GM12878 (cell line): ENCODE data around the gene WNT5B. TPM values are rescaled to one million over a fixed set of nuclear protein-coding genes. Genes with fewer than 3 reads are reported as not detected.

Source experiments
- CEBPB ChIP-seq, 2 experiments: fragments of 150-350 bp in 1 of 2; IDR thresholded peaks; 2 replicates each; pipeline ENCODE4 v1.6.1; 2012 to 2014; ENCODE audit warnings: low read depth in 2 of 2, low read length in 2 of 2, borderline replicate concordance in 1 of 2, inconsistent platforms in 1 of 2
- CTCF ChIP-seq, 3 experiments: IDR thresholded peaks in 2 of 3; conservative IDR thresholded peaks in 1 of 3; 2 replicates each; pipeline ENCODE4 v1.5.1; 2011; ENCODE audit warnings: low read depth in 3 of 3, low read length in 3 of 3, mild to moderate bottlenecking in 3 of 3, control low read depth in 2 of 3, moderate library complexity in 2 of 3, inconsistent platforms in 1 of 3, mixed read lengths in 1 of 3; ENCODE audit not compliant: control insufficient read depth in 2 of 3, insufficient read depth in 1 of 3; ENCODE audit errors: extremely low read depth in 1 of 3
- CUX1 ChIP-seq: IDR thresholded peaks from 2 replicates; pipeline ENCODE4 v1.6.1; 2012; ENCODE audit warnings: improper control_type of control experiment, low read depth, low read length; ENCODE audit not compliant: insufficient replicate concordance
- FOXM1 ChIP-seq: IDR thresholded peaks from 2 replicates; pipeline ENCODE4 v1.6.1; 2012; ENCODE audit warnings: low read depth, mild to moderate bottlenecking, inconsistent platforms, low read length, moderate library complexity
- HCFC1 ChIP-seq: fragments of 150-350 bp; IDR thresholded peaks from 2 replicates; pipeline ENCODE4 v1.6.1; 2014; ENCODE audit warnings: low read length
- HDAC6 ChIP-seq: fragments of 200-600 bp; sonication (generic); IDR thresholded peaks from one replicate; pipeline ENCODE4 v1.8.0; 2017; ENCODE audit warnings: antibody characterized with exemption; ENCODE audit not compliant: unreplicated experiment
- HDGF ChIP-seq: fragments of 450-650 bp; IDR thresholded peaks from 2 replicates; pipeline ENCODE4 v1.6.1; 2016; ENCODE audit warnings: antibody characterized with exemption
- SIX5 ChIP-seq: IDR thresholded peaks from 2 replicates; pipeline ENCODE4 v1.6.1; 2011; ENCODE audit warnings: mild to moderate bottlenecking, low read depth, low read length, moderate library complexity; ENCODE audit not compliant: severe bottlenecking
- SMARCA5 ChIP-seq: fragments of 450-650 bp; IDR thresholded peaks from 2 replicates; pipeline ENCODE4 v1.6.1; 2017; ENCODE audit warnings: mild to moderate bottlenecking
- SUPT20H ChIP-seq: IDR thresholded peaks from 2 replicates; pipeline ENCODE4 v1.6.1; 2011; ENCODE audit warnings: low read depth, mild to moderate bottlenecking, low read length, moderate library complexity, borderline replicate concordance; ENCODE audit not compliant: control insufficient read depth
- polyA plus RNA-seq, 11 experiments: library from polyadenylated mRNA; depleted of rRNA in 4 of 11; unstranded in 6 of 11; stranded (reverse) in 5 of 11; fragments of >200 nt; fragmentation: Nextera tagmentation in 4 of 11; fragmentation: Illumina TruSeq in 1 of 11; extraction: Ambion mirVana in 4 of 11; extraction: Trizol in 1 of 11; gene quantifications; 1 replicate in 1 of 11; 2 replicates in 10 of 11; pipeline versions ENCODE4 v1.2.1 to v1.2.3, GENCODE V29; 2011 to 2016; ENCODE audit warnings: inconsistent platforms in 2 of 11, missing spikeins in 2 of 11, low read depth in 1 of 11
- total RNA-seq, 4 experiments: library from RNA; depleted of rRNA in 3 of 4; stranded (reverse); fragments of >200 nt in 3 of 4; fragmentation: Illumina TruSeq in 1 of 4; extraction: Trizol in 1 of 4; gene quantifications; 2 replicates each; pipeline versions ENCODE4 v1.2.1 to v1.2.3, GENCODE V29; 2013 to 2021
- TF ChIP-seq, protein P1 (sequence below): fragments of 450-650 bp; IDR thresholded peaks from 2 replicates; pipeline ENCODE4 v1.6.1; 2016; ENCODE audit warnings: mild to moderate bottlenecking, moderate library complexity, borderline replicate concordance
- TF ChIP-seq, protein P2 (sequence below): fragments of 450-650 bp; IDR thresholded peaks from 2 replicates; pipeline ENCODE4 v1.6.1; 2018; ENCODE audit warnings: borderline replicate concordance, mild to moderate bottlenecking; ENCODE audit not compliant: partially characterized antibody

WNT5B gene
- total and polyA plus RNA-seq, 10 of the 15 experiments (the other 5 are each of a cell fraction or from before 2014, with no cell fraction given) = 0.45 to 18.3 (median 5.4) TPM

- TF ChIP-seq, protein P1, sequence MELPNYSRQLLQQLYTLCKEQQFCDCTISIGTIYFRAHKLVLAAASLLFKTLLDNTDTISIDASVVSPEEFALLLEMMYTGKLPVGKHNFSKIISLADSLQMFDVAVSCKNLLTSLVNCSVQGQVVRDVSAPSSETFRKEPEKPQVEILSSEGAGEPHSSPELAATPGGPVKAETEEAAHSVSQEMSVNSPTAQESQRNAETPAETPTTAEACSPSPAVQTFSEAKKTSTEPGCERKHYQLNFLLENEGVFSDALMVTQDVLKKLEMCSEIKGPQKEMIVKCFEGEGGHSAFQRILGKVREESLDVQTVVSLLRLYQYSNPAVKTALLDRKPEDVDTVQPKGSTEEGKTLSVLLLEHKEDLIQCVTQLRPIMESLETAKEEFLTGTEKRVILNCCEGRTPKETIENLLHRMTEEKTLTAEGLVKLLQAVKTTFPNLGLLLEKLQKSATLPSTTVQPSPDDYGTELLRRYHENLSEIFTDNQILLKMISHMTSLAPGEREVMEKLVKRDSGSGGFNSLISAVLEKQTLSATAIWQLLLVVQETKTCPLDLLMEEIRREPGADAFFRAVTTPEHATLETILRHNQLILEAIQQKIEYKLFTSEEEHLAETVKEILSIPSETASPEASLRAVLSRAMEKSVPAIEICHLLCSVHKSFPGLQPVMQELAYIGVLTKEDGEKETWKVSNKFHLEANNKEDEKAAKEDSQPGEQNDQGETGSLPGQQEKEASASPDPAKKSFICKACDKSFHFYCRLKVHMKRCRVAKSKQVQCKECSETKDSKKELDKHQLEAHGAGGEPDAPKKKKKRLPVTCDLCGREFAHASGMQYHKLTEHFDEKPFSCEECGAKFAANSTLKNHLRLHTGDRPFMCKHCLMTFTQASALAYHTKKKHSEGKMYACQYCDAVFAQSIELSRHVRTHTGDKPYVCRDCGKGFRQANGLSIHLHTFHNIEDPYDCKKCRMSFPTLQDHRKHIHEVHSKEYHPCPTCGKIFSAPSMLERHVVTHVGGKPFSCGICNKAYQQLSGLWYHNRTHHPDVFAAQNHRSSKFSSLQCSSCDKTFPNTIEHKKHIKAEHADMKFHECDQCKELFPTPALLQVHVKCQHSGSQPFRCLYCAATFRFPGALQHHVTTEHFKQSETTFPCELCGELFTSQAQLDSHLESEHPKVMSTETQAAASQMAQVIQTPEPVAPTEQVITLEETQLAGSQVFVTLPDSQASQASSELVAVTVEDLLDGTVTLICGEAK = peak; percentile 32; the same call in 1 of the 2 replicates
- TF ChIP-seq SUPT20H (no peak), SMARCA5 (no peak), HCFC1 (no peak), HDAC6 (no peak), CUX1 (no peak), HDGF (0 out of 2 replicates have a peak, but pooled peaks have one; percentile 55), CTCF (IDR thresholded peaks at IDR 0.05 in 2 of 3, conservative IDR thresholded peaks at IDR 0.05 in 1 of 3; ENCODE audit: control insufficient read depth in 2 of 3, extremely low read depth in 1 of 3, insufficient read depth in 1 of 3, low read depth in 3 of 3, low read length in 3 of 3) (no peak), CEBPB (IDR thresholded peaks at IDR 0.05; ENCODE audit: borderline replicate concordance in 1 of 2, low read depth in 2 of 2, low read length in 2 of 2) (no peak), FOXM1 (no peak), SIX5 (no peak)
- TF ChIP-seq, protein P2, sequence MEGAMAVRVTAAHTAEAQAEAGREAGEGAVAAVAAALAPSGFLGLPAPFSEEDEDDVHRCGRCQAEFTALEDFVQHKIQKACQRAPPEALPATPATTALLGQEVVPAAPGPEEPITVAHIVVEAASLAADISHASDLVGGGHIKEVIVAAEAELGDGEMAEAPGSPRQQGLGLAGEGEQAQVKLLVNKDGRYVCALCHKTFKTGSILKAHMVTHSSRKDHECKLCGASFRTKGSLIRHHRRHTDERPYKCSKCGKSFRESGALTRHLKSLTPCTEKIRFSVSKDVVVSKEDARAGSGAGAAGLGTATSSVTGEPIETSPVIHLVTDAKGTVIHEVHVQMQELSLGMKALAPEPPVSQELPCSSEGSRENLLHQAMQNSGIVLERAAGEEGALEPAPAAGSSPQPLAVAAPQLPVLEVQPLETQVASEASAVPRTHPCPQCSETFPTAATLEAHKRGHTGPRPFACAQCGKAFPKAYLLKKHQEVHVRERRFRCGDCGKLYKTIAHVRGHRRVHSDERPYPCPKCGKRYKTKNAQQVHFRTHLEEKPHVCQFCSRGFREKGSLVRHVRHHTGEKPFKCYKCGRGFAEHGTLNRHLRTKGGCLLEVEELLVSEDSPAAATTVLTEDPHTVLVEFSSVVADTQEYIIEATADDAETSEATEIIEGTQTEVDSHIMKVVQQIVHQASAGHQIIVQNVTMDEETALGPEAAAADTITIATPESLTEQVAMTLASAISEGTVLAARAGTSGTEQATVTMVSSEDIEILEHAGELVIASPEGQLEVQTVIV = no peak
These were observed 33.9 kb upstream of the WNT5B start (continued) for GRCh38 chr12:1595026-1595561.
